ENCODE data around the gene IRF2BP2.

The IRF2BP2 gene

GRCh38 chr1:234654002-234654733, 44.2 kb upstream of the IRF2BP2 start:
- no peak for DNase-seq (ENCODE audit: low spot score)
- TF ChIP-seq CTCF (IDR thresholded peaks at IDR 0.05; ENCODE audit: extremely low read depth, missing control alignments) = no peak

GRCh38 chr1:234649432-234650081, 39.6 kb upstream of the IRF2BP2 start:
- TF ChIP-seq CTCF (IDR thresholded peaks at IDR 0.05; ENCODE audit: extremely low read depth, missing control alignments) = no peak
- DNase-seq (ENCODE audit: low spot score) = no peak

- DNase-seq (ENCODE audit: low spot score) = no peak
- TF ChIP-seq CTCF (IDR thresholded peaks at IDR 0.05; ENCODE audit: extremely low read depth, missing control alignments) = no peak
These were observed 37.8 kb upstream of the IRF2BP2 start for GRCh38 chr1:234647758-234648157.

- DNase-seq (ENCODE audit: low spot score) = no peak
- no peak for TF ChIP-seq CTCF (IDR thresholded peaks at IDR 0.05; ENCODE audit: extremely low read depth, missing control alignments)
These were observed 37.3 kb upstream of the IRF2BP2 start for GRCh38 chr1:234647245-234647644.

- TF ChIP-seq CTCF (IDR thresholded peaks at IDR 0.05; ENCODE audit: extremely low read depth, missing control alignments) = no peak
- no peak for DNase-seq (ENCODE audit: low spot score)
These were observed 36.0 kb upstream of the IRF2BP2 start for GRCh38 chr1:234645964-234646363.

DNA sequence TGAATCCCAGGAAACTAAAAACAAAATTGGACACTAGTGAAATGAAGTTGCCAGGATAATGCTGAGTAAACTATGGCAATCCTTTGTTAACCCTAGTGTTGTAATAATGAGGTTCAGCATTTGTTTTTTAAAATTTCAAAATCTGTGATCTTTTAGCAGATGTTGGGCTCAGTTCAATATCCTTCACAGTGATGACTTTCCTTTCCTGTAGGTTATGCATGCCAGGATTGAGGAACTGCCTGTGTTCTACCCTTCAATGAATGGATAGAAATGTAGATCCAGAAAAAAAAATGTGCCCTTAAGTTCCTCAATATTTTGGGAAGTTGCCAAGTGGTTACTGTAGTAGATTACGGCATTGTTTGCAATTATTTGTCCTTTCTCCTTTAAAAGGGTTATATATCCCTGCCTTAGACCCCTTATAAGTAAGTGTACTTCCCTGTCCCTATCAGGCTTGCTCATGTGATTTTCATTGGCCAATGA, 35.5 kb upstream of the IRF2BP2 start:
- DNase-seq (ENCODE audit: low spot score) = no peak
- no peak for TF ChIP-seq CTCF (IDR thresholded peaks at IDR 0.05; ENCODE audit: extremely low read depth, missing control alignments)

DNA sequence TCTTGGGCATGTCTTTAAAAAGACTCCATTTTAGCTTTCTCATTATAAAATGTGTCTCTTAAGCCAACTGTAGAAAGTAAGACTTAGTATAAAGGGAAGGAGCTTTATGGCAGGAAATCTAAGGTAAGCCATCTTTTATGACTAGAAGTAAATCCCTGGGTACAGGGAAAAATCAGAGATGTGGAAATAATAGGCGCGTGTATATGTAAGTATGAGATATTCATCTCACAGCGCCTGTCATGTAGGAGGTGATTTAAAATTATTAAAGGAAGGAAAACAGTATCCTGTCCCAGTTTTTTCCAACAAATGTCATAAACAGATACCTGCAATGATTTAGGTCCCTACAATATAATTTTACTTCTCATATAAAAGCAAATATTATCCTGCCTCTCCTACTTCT, 35.0 kb upstream of the IRF2BP2 start:
- DNase-seq (ENCODE audit: low spot score) = no peak
- no peak for TF ChIP-seq CTCF (IDR thresholded peaks at IDR 0.05; ENCODE audit: extremely low read depth, missing control alignments)
